Smooth muscle cell (in vitro differentiated cells): ENCODE data around the gene ANKRD24. TPM values are rescaled to one million over a fixed set of nuclear protein-coding genes. Genes with fewer than 3 reads are reported as not detected.
A peak's percentile ranks its signal among the peaks of the same experiment; 100 is the strongest.

Source experiments
- DNase-seq: peaks from one replicate; lab custom pipeline; 2025; ENCODE audit not compliant: unreplicated experiment; lab: John Stamatoyannopoulos, UW
- H2AFZ ChIP-seq: fragments of 200-600 bp; sonication (generic); 2 replicates; pipeline ENCODE4 v1.6.0; 2016; ENCODE audit warnings: antibody characterized with exemption, low read depth, mild to moderate bottlenecking
- H3F3A ChIP-seq: fragments of 200-600 bp; sonication (generic); 2 replicates; pipeline ENCODE4 v1.6.0; 2017; ENCODE audit warnings: antibody characterized with exemption, low read depth
- H3K27ac ChIP-seq: fragments of 200-600 bp; sonication (generic); 2 replicates; pipeline ENCODE4 v1.5.1; 2016; ENCODE audit warnings: low read depth, mild to moderate bottlenecking
- H3K27me3 ChIP-seq: fragments of 200-600 bp; sonication (generic); 2 replicates; pipeline ENCODE4 v1.6.1; 2016; ENCODE audit warnings: low read depth, mild to moderate bottlenecking
- H3K36me3 ChIP-seq: fragments of 200-600 bp; sonication (generic); 2 replicates; pipeline ENCODE4 v1.5.1; 2016; ENCODE audit warnings: low read depth
- H3K4me1 ChIP-seq: fragments of 200-600 bp; sonication (generic); 2 replicates; pipeline ENCODE4 v1.5.1; 2016; ENCODE audit warnings: low read depth
- H3K4me2 ChIP-seq: fragments of 200-600 bp; sonication (generic); 2 replicates; pipeline ENCODE4 v1.6.0; 2016; ENCODE audit warnings: mild to moderate bottlenecking
- H3K4me3 ChIP-seq: fragments of 200-600 bp; sonication (generic); 2 replicates; pipeline ENCODE4 v1.5.1; 2016; ENCODE audit warnings: mild to moderate bottlenecking
- H3K79me2 ChIP-seq: fragments of 200-600 bp; sonication (generic); 2 replicates; pipeline ENCODE4 v1.6.0; 2016; ENCODE audit warnings: low read depth, mild to moderate bottlenecking
- H3K9ac ChIP-seq: fragments of 200-600 bp; sonication (generic); 2 replicates; pipeline ENCODE4 v1.6.0; 2016; ENCODE audit warnings: low read depth
- H3K9me3 ChIP-seq: fragments of 200-600 bp; sonication (generic); replicated peaks from 2 replicates; pipeline ENCODE4 v1.5.1; 2016; ENCODE audit warnings: low read depth
- H4K20me1 ChIP-seq: fragments of 200-600 bp; sonication (generic); 2 replicates; pipeline ENCODE4 v1.6.0; 2016; ENCODE audit warnings: low read depth
- CTCF ChIP-seq: fragments of 200-600 bp; sonication (generic); IDR thresholded peaks from 2 replicates; pipeline ENCODE4 v1.5.1; 2017; ENCODE audit warnings: borderline replicate concordance, mild to moderate bottlenecking, antibody characterized with exemption; ENCODE audit not compliant: insufficient read depth, poor library complexity, severe bottlenecking
- WGBS: methylation state at CpG from one replicate; pipeline ENCODE4 v1.1.7; 2016; ENCODE audit warnings: low lambda C conversion rate; 5-methylcytosine and 5-hydroxymethylcytosine counted together
- polyA plus RNA-seq: library from polyadenylated mRNA; unstranded; fragments of >200 nt; fragmentation: Nextera tagmentation; extraction: Ambion mirVana; gene quantifications from 2 replicates; pipeline ENCODE4 v1.2.1, GENCODE V29; 2016
- total RNA-seq: library from RNA; depleted of rRNA; stranded (reverse); fragments of >200 nt; gene quantifications from 2 replicates; pipeline ENCODE4 v1.2.3, GENCODE V29; 2014

ANKRD24 gene
- total and polyA plus RNA-seq, 2 experiments from 2014 or later: 1.5 TPM; not detected in 1

DNA sequence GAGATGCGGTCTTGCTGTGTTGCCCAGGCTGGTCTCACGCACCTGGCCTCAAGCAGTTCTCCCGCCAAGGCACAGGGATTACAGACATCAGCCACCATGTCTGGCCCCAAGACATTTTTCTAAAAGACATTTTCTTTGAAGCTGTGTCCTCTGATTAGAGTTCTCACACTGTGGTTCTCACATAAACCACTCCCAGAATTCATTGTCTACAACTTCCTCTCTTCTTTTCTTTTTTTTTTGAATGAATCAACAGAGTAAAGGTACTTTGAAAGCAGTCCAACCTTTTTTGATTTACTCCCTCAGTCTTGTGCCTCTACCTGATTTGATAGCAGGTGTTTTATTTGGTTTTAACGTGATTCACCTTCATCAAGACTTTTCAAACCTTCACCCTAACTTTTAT lies 82.3 kb downstream of the ANKRD24 start:
- Histone ChIP-seq H3K27me3 (no peaks in the 10 kb centered on the region), H3K9ac (no peak overlapping the region), H3K4me1 (no peaks in the 10 kb centered on the region), H3F3A (no peaks in the 10 kb centered on the region), H3K4me3 (no peak overlapping the region), H3K9me3 (no peaks in the 10 kb centered on the region), H3K4me2 (no peak overlapping the region), H4K20me1 (no peaks in the 10 kb centered on the region), H2AFZ (no peak overlapping the region), H3K79me2 (no peaks in the 10 kb centered on the region), H3K27ac (no peak overlapping the region), H3K36me3 (no peaks in the 10 kb centered on the region)
- DNase-seq: no peak
- 93% methylated on average over 4 of the region's 4 CpGs for WGBS
- TF ChIP-seq CTCF: no peak

DNA sequence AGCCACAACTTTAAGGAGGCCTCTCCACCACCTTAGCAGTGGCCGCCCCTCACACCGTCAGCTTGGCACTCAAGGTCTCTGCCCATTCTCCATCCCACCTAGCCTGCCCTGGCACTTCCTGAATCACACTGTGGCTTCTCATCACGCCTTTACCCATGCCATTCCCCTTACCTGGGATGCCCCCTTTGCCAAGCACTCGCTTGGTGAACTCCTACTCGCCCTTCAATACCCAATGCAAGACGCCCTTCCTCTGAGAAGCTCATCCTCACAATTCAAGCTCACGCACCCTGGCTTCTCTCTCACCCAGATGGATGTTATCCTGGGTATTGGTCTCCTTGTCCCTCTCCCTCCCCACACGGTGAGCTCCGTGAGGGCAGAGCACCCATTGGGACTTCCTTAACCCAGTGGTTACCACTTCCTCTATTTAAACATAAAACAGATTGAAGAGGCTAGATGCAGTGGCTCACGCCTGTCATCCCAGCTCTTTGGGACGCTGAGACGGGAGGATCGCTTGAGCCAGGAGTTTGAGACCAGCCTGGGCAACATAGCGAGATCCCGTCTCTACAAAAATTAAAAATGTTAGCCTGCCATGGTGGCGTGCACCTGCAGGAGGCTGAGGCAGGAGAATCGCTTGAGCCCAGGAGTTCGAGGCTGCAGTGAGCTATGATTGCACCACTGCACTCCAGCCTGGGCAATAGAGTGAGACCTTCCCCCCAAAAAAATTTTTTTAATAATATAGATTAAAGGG lies 83.9 kb downstream of the ANKRD24 start:
- Histone ChIP-seq H3K4me2 (no peak overlapping the region), H4K20me1 (no peaks in the 10 kb centered on the region), H3K4me1 (no peaks in the 10 kb centered on the region), H3K27ac (no peak overlapping the region), H3K79me2 (no peaks in the 10 kb centered on the region), H3K36me3 (no peaks in the 10 kb centered on the region), H3K9ac (no peak overlapping the region), H3F3A (no peaks in the 10 kb centered on the region), H3K9me3 (no peaks in the 10 kb centered on the region), H2AFZ (no peak overlapping the region), H3K4me3 (no peak overlapping the region), H3K27me3 (no peaks in the 10 kb centered on the region)
- TF ChIP-seq CTCF: no peak
- 94% methylated on average over 18 of the region's 18 CpGs for WGBS
- DNase-seq: no peak

- H2AFZ ChIP-seq: no peak overlapping the region
- no peaks in the 10 kb centered on the region for H3K27me3 ChIP-seq
- WGBS: 45% methylated on average over 21 of the region's 21 CpGs
- H3K27ac ChIP-seq: no peak overlapping the region
- DNase-seq: no peak
- H3K9me3 ChIP-seq: no peaks in the 10 kb centered on the region
- H3K9ac ChIP-seq: no peak overlapping the region
- H3K4me2 ChIP-seq: no peak overlapping the region
- no peaks in the 10 kb centered on the region for H4K20me1 ChIP-seq
- H3K4me1 ChIP-seq: no peaks in the 10 kb centered on the region
- TF ChIP-seq CTCF: peak; percentile 82
- H3K36me3 ChIP-seq: no peaks in the 10 kb centered on the region
- H3K4me3 ChIP-seq: no peak overlapping the region
- no peaks in the 10 kb centered on the region for H3F3A ChIP-seq
- no peaks in the 10 kb centered on the region for H3K79me2 ChIP-seq
Observed at GRCh38 chr19:4267101-4267900, 84.8 kb downstream of the ANKRD24 start.
